Hypothalamus (tissue), 51 donors: Measurements from ENCODE around the gene RARA.
A peak's percentile ranks its signal among the peaks of the same experiment; 100 is the strongest.

Source experiments
- DNase-seq, 51 donors: peaks; one replicate each; lab custom pipeline; 2025; lab: John Stamatoyannopoulos, UW

RARA gene

DNA sequence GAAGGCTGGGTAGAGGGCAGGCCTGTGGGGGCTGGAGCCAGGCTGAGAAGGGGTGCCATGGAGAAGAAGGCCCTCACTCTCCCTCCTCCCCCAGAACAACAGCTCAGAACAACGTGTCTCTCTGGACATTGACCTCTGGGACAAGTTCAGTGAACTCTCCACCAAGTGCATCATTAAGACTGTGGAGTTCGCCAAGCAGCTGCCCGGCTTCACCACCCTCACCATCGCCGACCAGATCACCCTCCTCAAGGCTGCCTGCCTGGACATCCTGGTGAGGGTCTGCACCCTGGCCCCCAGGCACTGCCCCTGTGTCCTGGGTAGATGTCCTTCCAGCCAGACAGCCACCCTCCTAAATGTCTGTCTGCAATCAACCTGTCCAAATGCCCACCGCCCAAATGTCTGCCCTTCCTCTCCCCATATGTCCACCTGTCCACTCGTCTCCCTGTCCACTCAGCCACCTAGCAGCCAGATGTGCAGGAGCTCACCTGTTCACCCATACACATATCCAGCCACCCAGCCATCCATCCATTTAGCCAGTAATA lies 43.3 kb downstream of the RARA start:
- DNase-seq: no peak

DNA sequence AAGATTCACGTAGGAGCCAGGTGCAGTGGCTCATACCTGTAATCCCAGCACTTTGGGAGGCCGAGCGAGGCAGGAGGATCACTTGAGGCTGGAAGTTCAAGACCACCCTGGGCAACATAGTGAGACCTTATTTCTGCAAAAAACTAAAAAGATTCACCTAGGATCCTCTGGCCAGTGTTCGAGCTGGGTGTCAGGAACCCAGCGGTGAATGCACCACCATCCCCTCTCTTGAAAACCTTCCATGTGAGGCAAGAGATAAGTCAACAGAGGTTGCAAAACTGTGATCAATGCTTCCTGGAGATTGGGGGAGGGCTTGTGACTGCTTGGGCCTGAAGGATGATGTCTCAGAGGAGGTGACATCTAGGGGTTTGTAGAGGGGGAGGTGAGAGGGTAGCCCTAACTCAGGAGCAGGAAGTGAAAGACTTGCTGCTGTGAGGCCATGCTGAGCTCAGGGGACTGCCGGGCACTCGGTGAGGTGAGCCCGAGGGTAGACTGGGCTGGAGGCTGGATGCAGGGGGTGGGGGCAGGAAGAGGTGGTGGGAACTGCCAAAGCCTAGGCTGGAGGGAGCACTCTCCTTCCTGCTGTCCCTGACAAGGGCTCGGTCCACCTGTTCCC lies 43.9 kb downstream of the RARA start:
- no peak for DNase-seq

DNA sequence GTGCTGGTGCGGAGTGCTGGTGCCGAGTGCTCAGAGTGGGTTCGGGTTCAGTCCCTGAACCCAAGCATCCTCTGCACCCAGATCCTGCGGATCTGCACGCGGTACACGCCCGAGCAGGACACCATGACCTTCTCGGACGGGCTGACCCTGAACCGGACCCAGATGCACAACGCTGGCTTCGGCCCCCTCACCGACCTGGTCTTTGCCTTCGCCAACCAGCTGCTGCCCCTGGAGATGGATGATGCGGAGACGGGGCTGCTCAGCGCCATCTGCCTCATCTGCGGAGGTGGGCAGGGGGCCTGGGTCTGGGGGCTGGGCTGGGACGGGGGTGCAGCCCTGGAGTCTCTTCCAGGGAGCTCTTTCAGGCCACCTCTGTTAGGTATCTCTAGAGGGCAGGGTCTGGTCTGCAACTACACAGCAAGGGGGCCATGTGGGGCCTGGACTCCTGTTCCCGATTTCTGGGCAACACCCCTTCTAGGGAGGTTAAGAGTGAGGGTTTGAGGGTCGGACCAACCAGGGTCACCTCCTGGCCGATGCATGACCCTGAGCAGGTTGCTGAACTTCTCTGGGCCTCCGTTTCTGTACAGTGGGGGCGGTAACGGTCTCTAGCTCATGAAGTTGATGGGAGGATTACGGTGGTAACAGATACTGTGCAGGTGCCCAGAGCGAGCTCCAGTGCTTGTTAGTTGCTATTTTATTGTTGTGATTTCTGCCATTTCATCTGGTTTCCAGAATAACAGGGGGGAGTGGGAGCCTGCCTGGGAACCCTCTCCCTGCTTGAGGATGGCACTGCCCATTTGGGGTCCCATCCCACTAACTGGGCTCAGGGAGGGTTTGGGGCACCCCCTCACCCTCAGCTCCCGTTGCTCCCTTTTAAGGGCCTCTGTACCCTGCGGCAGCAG lies 45.5 kb downstream of the RARA start:
- DNase-seq: no peak

- DNase-seq: peak in 42 of 51 donors; percentile 15 to 80 (median 44)
Measured at GRCh38 chr17:40355123-40355803, 46.3 kb downstream of the RARA start.

- no peak for DNase-seq
Measured at GRCh38 chr17:40355804-40356758, 47.1 kb downstream of the RARA start.

GRCh38 chr17:40356990-40357881 lies 48.3 kb downstream of the RARA start:
- DNase-seq: no peak

DNA sequence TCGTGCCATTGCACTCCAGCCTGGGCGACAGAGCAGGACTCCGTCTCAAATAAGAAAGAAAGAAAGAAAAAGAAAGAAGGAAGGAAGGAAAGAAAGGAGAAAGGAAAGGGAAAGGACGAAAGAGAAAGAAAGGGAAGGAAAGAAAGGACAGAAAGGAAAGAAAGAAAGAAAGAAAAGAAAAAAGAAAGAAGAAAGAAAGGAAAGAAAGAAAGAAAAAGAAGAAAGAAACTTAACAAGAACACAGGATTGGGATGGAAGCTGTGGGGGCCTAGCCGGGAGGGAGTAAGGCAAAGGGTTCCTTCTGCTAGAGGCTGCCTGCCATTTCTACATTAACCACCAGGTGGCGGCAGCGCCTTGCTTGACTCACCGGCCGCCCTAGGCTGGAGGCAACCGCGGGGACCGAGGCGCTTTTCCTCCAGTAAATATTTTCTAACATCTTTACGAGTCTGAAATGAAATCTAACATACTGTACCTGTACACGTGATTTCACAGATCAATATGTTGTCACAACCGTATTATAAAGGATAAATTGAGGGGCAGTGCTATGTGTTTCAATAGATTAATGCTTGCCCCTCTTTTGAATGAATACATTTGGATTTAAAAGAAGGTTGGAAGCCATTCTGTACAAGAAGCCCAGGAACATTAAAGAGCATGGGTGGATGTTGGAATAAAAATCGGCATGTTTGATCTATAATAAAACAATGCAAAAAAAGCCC lies 49.5 kb downstream of the RARA start:
- peak in 47 of 51 donors; percentile 19 to 92 (median 75) for DNase-seq

- DNase-seq: no peak
Measured at GRCh38 chr17:40360091-40360490, 51.1 kb downstream of the RARA start.

GRCh38 chr17:40361063-40361924 lies 52.3 kb downstream of the RARA start:
- no peak for DNase-seq

DNA sequence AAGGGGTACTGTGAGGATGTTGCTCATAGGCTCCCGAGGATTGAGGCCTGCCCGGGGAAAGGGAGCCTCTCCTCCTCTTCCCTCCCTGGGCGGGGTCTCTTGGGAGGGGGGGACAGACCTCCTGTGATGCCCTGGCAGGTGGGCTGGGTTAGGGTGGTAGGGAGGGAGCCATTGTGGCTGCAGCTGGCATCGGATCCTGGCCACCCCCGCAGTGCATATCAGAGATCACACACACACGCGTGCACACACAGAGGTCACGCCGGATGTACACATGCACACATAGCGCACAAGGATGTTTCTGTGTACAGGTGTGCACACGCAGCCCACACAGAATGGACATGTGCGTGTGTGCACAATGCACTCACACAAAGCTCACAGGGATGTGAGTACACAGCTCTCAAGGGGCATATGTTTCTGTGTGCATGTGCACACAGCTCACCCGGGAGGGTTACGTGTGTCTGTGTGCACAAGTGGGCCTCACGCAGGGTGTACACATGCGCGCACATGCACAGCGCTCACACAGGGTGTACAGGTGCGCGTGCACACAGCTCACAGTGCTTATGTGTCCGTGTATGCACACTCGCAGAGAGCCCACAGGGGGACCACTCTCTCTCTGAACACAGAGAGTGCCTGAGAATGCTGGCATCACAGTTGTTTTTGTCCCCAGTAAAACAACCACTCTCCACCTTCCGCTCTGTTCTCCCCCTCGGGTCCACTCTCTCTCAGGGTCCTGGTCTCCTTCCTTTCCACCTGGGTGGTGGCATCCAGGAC lies 53.1 kb downstream of the RARA start:
- DNase-seq: no peak

- peak in 5 of 51 donors; percentile 10 to 38 (median 23) for DNase-seq
Measured at GRCh38 chr17:40362696-40363110, 53.7 kb downstream of the RARA start.

DNA sequence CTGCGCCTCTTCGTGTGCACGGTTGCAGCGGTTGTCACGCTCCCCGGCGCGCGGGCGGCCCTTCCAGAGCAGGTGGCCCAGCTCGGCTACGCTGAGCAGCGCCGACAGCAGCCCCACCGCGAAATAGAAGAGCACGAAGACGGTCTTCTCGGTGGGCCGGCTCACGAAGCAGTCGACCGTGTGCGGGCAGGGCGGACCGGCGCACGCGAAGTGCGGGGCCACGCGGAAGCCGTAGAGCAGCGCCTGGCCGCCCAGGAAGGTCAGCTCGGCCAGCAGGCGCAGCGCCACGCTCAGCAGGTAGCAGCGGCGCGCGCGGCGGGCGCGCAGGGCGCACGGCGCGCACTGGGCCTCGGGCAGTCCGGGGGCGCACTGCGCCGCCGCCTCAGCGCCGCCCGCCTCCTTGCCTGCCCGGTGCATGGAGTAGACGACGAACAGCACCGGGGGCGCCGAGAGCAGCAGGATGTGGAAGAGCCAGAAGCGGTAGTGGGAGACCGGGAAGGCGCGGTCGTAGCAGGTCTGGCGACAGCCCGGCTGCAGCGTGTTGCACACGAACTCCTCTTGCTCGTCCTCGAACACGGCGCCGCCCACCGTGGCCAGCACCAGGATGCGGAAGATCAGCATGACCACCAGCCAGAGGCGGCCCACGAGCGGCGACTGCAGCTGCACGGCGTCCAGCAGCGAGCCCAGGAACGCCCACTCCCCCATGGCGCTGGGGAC lies 54.3 kb downstream of the RARA start:
- no peak for DNase-seq

GRCh38 chr17:40364121-40364861 lies 55.3 kb downstream of the RARA start, which contains the start of gene GJD3:
GJD3 (minus strand) TSS chr17:40364737; CDS start chr17:40363815, 922 bp downstream.
- no peak for DNase-seq

GRCh38 chr17:40364906-40365305 lies 55.9 kb downstream of the RARA start:
- no peak for DNase-seq
